Stimulated activated CD8-positive, alpha-beta memory T cell treated with anti-CD3 and anti-CD28 coated beads, Interleukin-4, amount 100 ng/mL, for 24 hours (primary cell): ENCODE data around the gene CYBA.

Source experiments
- DNase-seq: peaks from one replicate; pipeline ENCODE4 v3.0.0-alpha.2; 2020; ENCODE audit warnings: low read depth

CYBA gene

DNA sequence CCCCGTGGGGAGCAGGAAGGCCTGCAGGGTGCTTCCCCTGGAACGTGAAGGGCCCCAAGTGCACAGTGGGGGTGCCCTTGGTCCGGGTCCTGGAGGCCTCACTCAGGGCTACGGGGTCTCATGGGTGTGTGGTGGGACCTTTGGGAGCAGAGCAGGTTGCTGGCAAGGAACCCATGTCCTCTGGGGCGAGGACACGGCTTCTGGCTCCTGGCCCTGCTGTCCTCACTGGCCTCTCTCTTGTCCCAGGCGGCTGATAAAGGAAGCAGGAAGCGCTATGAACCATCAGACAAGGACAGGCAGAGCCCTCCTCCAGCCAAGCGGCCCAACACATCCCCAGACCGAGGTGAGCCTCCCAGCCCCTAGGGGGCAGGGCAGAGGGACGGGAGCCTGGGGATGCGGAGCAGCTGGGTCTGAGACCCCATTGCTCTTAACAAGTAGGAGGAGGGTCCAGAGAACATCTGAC, 22.3 kb downstream of the CYBA start:
- no peak for DNase-seq

DNA sequence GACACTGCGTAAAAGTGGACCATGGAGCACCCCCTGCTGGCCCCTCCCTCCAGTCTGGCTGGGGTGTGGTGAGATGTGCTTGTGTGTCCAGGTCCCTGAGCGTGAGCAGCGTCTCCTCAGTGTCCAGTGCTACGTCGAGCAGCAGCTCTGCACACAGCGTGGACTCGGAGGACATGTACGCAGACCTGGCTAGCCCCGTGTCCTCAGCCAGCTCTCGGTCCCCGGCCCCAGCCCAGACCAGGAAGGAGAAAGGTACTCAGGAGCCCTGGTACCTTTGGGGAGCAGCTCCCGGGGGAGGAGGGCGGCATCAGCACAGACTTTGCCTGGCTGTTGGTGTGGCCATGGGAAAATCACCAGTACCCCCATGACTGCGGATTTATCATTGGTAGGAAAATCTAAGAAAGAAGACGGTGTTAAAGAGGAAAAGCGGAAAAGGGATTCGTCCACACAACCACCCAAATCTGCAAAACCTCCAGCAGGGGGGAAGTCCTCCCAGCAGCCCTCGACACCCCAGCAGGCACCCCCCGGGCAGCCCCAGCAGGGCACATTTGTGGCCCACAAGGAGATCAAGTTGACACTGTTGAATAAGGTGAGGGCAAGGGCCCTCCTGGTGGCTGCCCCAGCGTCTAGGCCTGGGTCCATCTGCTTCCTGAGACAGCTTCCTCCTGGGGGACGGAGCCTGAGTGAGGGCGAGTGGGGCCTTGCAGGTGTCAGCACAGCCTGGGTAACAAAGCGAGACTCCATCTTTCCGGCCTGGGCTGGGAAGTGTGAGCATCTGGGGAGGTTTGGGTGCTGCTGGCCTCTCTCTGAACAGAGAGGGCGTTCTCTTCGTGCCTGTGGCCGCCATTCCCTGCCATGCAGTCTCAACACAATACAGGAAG, 23.1 kb downstream of the CYBA start:
- no peak for DNase-seq

GRCh38 chr16:88626646-88627045, 24.2 kb downstream of the CYBA start:
- no peak for DNase-seq

- no peak for DNase-seq
These were observed 25.8 kb downstream of the CYBA start for GRCh38 chr16:88624977-88625576.

GRCh38 chr16:88624481-88624880, 26.4 kb downstream of the CYBA start:
- no peak for DNase-seq

- DNase-seq: no peak
These were observed 27.0 kb downstream of the CYBA start for GRCh38 chr16:88623858-88624257.

- DNase-seq: no peak
These were observed 28.0 kb downstream of the CYBA start for GRCh38 chr16:88622866-88623265.

DNA sequence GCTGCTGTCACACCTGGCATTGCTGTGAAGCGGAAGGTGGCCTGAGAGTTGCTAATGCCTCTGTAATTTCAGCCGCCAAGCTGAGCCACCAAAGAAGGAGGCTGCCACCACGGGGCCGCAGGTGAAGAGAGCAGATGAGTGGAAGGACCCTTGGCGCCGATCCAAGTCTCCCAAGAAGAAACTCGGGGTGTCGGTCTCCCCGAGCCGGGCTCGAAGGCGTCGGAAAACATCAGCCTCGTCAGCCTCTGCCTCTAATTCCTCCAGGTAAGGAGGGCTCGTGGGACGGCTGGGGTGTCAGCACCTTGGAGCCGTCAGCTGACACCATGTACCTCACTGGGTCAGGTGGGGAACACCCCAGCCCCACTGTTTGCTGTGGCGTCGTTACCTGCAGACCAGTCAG, 28.7 kb downstream of the CYBA start:
- no peak for DNase-seq

GRCh38 chr16:88619859-88620815, 30.7 kb downstream of the CYBA start:
- DNase-seq: peak; percentile 35

GRCh38 chr16:88618956-88619667, 31.7 kb downstream of the CYBA start:
- no peak for DNase-seq

DNA sequence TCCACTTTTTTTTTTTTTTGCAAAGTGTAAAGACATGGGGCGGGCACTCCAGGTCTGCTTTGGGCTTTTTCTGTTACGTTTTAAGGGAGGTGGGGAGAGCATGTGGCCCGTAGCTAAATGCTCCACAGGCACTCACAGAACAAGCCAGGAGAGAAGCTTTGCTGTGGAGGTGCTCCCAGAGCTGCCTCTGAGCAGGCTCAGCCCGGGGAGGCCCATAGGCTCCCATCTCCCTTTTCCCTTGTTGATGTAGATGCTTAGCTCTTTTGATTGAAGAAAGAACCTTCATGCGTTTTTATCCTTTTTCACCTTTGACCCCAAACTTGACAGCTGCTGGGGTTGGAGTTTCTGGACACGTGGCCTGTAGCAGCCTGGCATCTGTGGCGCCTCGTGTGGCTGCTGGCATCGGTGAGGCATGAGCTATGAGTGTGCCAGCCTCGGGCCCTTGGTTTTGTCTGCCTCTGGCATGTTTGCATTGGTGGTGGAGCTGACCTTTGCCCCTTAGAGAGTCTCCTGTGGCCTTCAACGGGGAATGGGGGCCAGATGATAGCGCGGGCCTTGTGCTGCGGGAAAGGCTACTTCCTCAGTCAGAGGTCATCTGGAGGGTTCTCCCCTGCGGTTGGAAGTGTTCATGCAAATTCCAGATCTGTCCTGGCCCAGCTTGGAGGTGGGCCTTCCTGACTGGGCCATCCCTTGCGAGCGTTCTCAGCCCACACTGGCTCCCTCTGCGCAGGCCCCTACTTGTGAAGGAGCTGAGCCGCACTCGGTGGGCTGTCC, 32.5 kb downstream of the CYBA start:
- no peak for DNase-seq

DNA sequence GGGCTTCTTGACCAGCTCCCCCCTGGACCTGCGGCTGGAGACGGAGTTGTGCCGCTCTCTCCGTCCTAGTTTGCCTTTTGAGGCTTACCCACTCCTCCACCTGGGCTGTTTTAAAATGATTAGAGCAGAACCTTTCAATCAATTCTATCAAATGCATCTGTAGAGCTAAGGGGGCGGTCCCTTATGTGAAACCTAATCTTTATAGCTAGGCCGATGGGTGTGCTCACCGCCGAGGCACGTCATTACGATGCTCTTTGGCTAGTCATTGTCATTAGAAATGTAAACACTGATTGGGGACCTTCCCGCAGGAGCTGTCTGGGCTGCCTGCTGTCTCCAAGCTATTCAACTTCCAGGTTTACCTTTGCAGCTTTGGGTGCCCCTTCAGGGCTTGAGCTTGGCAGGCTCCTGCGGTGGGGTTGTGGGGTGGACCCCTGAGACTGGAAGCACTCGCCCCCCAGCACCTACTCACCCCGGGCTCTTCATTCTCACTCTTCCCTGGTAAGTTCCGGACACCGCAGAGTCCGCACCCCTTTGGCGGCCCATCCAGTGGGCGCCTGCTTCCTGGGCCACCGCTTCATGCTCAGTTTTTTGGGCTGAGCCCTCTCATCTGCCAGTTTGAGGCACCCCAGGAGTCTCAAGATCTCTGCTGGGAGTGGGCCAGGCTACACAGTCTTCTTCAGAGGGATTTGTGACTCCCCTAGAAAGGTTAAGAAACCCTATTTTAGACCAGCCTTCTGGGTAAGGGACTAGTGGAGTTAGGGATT, 33.4 kb downstream of the CYBA start:
- no peak for DNase-seq

GRCh38 chr16:88616736-88617135, 34.1 kb downstream of the CYBA start:
- no peak for DNase-seq

DNA sequence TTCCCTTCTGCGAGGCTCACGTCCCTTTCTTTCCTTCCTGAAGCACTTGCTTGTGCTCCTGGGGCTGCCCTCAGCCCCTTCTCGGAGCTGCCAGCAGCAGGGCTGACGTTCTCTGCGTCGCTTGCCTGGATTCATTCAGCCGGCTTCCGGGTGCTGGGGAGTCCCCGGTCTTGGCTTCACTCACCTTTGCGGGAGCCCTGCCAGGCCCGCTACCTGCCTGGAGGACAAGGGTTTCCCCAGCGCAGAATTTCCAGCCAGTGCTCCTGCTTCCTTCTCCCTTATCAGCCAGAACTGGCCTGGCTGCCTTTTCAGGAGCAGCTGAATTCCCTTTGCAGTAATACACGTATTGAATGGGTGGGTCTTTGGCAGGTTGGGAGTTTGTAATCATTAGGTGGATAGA, 34.5 kb downstream of the CYBA start:
- no peak for DNase-seq

GRCh38 chr16:88614818-88615580, 35.9 kb downstream of the CYBA start:
- no peak for DNase-seq

DNA sequence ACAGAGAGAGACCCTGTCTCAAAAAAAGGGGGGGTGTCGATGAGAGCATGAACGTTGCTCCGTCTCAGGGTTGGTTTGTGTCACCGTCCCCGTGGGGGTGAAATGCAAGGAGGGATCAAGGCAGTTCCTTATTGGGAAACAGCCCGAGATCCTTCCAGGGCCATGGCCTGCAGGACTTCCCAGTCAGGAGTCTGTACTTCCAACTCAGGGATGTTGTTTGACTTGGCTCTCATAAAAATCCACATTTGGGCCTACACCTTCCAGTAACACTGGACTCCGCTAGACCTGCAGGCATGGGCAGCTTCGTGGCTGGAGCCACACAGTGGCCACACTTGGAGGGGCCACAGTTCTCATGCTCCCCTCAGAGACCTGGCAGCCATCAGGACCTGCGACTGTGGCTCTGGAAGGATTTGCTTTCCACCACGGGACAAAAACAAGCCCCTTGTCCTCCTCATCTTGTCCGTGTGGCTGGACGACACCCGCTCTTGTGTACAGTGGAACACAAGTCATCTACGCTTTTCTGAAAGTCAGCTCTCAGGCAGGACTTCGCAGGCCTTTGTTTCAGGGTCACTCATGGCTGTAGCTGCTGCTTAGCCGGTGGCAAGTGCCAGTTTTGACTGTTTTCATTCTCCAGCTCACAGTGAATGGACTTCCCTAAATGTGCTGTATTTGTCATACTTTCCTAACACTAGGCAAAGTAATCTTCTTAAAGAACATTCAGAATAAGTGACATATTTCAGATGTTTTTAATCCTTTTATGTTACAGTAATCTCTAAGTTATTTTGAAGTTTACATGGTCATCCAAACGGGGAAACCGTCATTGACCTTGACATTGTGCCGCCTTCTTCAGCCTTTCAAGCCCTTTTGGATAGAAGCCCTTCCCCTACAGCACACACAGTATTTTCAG, 36.7 kb downstream of the CYBA start:
- DNase-seq: no peak

DNA sequence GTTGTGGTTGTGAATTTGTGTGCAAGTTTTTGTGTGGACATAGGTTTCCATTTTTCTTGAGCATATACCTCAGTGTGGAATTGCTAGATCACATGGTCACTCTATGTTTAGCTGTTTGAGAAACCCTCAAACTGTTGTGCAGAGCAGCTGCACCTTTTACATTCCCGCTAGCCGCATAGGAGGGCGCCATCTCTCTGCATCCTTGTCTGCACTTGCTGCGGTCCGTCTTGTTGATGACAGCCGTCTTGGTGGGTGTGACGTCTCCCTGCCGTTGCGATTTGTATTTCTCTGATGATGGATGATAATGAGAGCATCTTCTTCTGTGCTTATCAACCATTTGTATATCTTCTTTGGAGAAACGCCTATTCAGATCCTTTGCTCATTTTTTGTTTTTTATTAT, 37.6 kb downstream of the CYBA start:
- DNase-seq: no peak
